Keratinocyte (primary cell): ENCODE results near the gene MYH10. TPM values are rescaled to one million over a fixed set of nuclear protein-coding genes. Genes with fewer than 3 reads are reported as not detected.

Experiments
- DNase-seq: peaks from one replicate; pipeline ENCODE4 v3.0.0-alpha.2; 2011; ENCODE audit warnings: low read depth, missing footprints, low spot score
- FAIRE-seq: peaks from 2 replicates; lab custom pipeline; 2011; peaks lifted over from hg19 to GRCh38; lab: Jason Lieb, UNC
- H2AFZ ChIP-seq: 2 replicates; pipeline ENCODE4 v1.6.0; 2012; ENCODE audit warnings: low read length, control low read depth, inconsistent platforms; ENCODE audit not compliant: control insufficient read depth
- H3K27ac ChIP-seq: 2 replicates; pipeline ENCODE4 v1.5.1; 2011; ENCODE audit warnings: low read length; ENCODE audit not compliant: control insufficient read depth, insufficient read depth
- H3K27me3 ChIP-seq: 3 replicates; pipeline ENCODE4 v1.6.0; 2011; ENCODE audit warnings: low read length; ENCODE audit not compliant: control insufficient read depth, insufficient read depth; ENCODE audit errors: extremely low read depth
- H3K36me3 ChIP-seq, 2 experiments: 2 replicates in 1 of 2; 3 replicates in 1 of 2; pipeline ENCODE4 v1.5.1; 2011; ENCODE audit warnings: low read length in 2 of 2, mild to moderate bottlenecking in 1 of 2; ENCODE audit not compliant: control insufficient read depth in 2 of 2, insufficient read depth in 2 of 2; ENCODE audit errors: extremely low read depth in 1 of 2
- H3K4me1 ChIP-seq: 3 replicates; pipeline ENCODE4 v1.5.1; 2011; ENCODE audit warnings: low read length; ENCODE audit not compliant: control insufficient read depth, insufficient read depth; ENCODE audit errors: extremely low read depth
- H3K4me2 ChIP-seq: 3 replicates; pipeline ENCODE4 v1.6.0; 2011; ENCODE audit warnings: low read depth, low read length; ENCODE audit not compliant: control insufficient read depth, insufficient read depth; ENCODE audit errors: extremely low read depth
- H3K4me3 ChIP-seq, 3 experiments: fragments of 200-600 bp in 1 of 3; sonication (generic) in 1 of 3; 2 replicates in 2 of 3; 3 replicates in 1 of 3; pipeline ENCODE4 v1.5.1; 2011 to 2016; ENCODE audit warnings: low read length in 3 of 3, mild to moderate bottlenecking in 3 of 3, control low read depth in 2 of 3, inconsistent platforms in 1 of 3, low read depth in 1 of 3, mixed read lengths in 1 of 3, mixed run types in 1 of 3, moderate library complexity in 1 of 3; ENCODE audit not compliant: control insufficient read depth in 2 of 3, insufficient read depth in 2 of 3; ENCODE audit errors: extremely low read depth in 1 of 3
- H3K79me2 ChIP-seq: 2 replicates; pipeline ENCODE4 v1.6.0; 2012; ENCODE audit warnings: low read length; ENCODE audit not compliant: control insufficient read depth, insufficient read depth
- H3K9ac ChIP-seq: 3 replicates; pipeline ENCODE4 v1.6.0; 2011; ENCODE audit warnings: low read length; ENCODE audit not compliant: control insufficient read depth, insufficient read depth; ENCODE audit errors: extremely low read depth
- H3K9me1 ChIP-seq: 3 replicates; pipeline ENCODE4 v1.6.0; 2011; ENCODE audit warnings: low read length; ENCODE audit not compliant: control insufficient read depth, insufficient read depth; ENCODE audit errors: extremely low read depth
- H3K9me3 ChIP-seq: 2 replicates; pipeline ENCODE4 v1.5.1; 2012; ENCODE audit warnings: low read depth, low read length; ENCODE audit not compliant: control insufficient read depth
- H4K20me1 ChIP-seq: 3 replicates; pipeline ENCODE4 v1.6.0; 2011; ENCODE audit warnings: low read length; ENCODE audit not compliant: control insufficient read depth, insufficient read depth; ENCODE audit errors: extremely low read depth
- EZH2 ChIP-seq: IDR thresholded peaks from one replicate; pipeline ENCODE4 v1.6.1; 2012; ENCODE audit warnings: inconsistent platforms, mild to moderate bottlenecking, low read length, moderate library complexity
- dilution Hi-C: fragments of 300-500 bp; cut with MboI; formaldehyde crosslinking; loops from one replicate; pipeline ENCODE4 v1.7.0; 2020; ENCODE audit warnings: low sequenced_read_pairs; ENCODE audit not compliant: extremely low pct_ligation_motif_present
- polyA plus RNA-seq, 5 experiments: library from polyadenylated mRNA; depleted of rRNA in 3 of 5; stranded (reverse) in 3 of 5; stranded (forward) in 1 of 5; unstranded in 1 of 5; fragments of >200 nt; gene quantifications; 1 replicate in 1 of 5; 2 replicates in 3 of 5; 3 replicates in 1 of 5; pipeline versions ENCODE4 v1.2.1 to v1.2.3, GENCODE V29; 2011 to 2012; ENCODE audit warnings: missing spikeins in 2 of 5, low read depth in 1 of 5, low replicate concordance in 1 of 5
- TF ChIP-seq, protein P1 (sequence below), 3 experiments: IDR thresholded peaks in 1 of 3; conservative IDR thresholded peaks in 1 of 3; optimal IDR thresholded peaks in 1 of 3; 2 replicates in 2 of 3; 3 replicates in 1 of 3; pipeline versions ENCODE3 to v1.5.1; 2011; ENCODE audit warnings: low read length in 3 of 3, mild to moderate bottlenecking in 3 of 3, moderate library complexity in 2 of 3, control low read depth in 1 of 3, inconsistent platforms in 1 of 3; ENCODE audit not compliant: insufficient read depth in 2 of 3; ENCODE audit errors: extremely low read depth in 1 of 3

The MYH10 gene
- polyA plus RNA-seq, 1 donor (not counting 4 experiments of a cell fraction or from before 2014, with no cell fraction given) = 21.2 TPM

DNA sequence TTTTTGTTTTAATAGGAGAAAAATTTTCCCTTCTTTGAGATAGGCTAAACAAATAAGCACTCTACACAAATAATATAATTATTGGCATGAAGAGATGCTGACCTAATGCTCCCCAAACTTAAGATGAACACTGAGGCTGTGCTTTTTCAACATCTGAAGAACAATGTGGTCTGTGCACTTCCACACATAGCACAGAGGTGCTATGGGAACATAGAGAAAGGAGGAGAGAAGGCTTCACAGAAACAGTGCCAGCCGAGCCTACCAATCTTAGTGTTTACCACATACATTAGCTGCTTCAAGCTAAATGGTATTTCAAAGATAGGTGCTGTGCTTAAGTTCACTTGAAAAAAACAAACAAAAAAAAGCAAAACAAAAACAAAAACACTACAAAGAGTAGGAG, 72.4 kb downstream of the MYH10 start:
- dilution Hi-C loops = no loop called here
- Histone ChIP-seq H2AFZ (no peak overlapping the region), H4K20me1 (no peaks in the 10 kb centered on the region), H3K4me3 (no peak overlapping the region), H3K4me1 (peaks cover 7% of the 10 kb centered on the region), H3K9ac (no peak overlapping the region), H3K4me2 (no peak overlapping the region), H3K36me3 (peaks cover 0 to 2% of the 10 kb centered on the region in 2 experiments), H3K9me1 (no peaks in the 10 kb centered on the region), H3K27me3 (no peaks in the 10 kb centered on the region), H3K9me3 (no peaks in the 10 kb centered on the region), H3K27ac (no peak overlapping the region), H3K79me2 (no peaks in the 10 kb centered on the region)
- FAIRE-seq = no peak
- TF ChIP-seq, protein P1, sequence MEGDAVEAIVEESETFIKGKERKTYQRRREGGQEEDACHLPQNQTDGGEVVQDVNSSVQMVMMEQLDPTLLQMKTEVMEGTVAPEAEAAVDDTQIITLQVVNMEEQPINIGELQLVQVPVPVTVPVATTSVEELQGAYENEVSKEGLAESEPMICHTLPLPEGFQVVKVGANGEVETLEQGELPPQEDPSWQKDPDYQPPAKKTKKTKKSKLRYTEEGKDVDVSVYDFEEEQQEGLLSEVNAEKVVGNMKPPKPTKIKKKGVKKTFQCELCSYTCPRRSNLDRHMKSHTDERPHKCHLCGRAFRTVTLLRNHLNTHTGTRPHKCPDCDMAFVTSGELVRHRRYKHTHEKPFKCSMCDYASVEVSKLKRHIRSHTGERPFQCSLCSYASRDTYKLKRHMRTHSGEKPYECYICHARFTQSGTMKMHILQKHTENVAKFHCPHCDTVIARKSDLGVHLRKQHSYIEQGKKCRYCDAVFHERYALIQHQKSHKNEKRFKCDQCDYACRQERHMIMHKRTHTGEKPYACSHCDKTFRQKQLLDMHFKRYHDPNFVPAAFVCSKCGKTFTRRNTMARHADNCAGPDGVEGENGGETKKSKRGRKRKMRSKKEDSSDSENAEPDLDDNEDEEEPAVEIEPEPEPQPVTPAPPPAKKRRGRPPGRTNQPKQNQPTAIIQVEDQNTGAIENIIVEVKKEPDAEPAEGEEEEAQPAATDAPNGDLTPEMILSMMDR (optimal IDR thresholded peaks at IDR 0.05 in 1 of 3, IDR thresholded peaks at IDR 0.05 in 1 of 3, conservative IDR thresholded peaks at IDR 0.05 in 1 of 3; ENCODE audit: extremely low read depth in 1 of 3, insufficient read depth in 2 of 3, low read length in 3 of 3) = no peak
- no peak for TF ChIP-seq EZH2
- DNase-seq = no peak

DNA sequence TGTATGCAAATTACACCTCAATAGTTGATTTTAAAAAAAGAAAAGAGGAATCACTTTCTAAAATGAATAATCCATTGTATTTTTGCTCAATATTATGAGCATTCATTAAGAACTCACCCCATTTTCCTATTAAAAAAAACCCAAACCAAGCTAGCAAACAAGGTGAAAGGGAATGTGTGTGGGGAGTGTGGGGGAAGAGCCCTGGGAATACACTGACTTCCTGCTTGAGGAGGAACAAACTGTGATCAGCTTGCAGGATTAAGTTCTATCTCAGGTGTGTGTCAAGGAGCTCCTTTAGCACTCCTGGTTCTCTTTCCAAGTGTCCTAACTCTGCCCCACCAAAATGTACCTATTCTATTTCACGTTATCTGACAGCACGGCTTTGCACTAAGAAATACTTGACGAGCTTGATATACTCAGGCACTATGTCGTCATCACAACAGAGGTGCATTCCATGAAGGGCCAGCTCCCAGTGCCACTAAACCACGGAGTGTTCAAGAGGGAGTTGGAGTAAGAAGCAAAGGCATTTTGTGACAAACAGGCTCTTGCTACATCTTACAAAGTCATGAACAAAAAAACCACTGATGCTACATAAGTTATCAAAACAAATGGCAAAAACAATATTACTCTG, 73.2 kb downstream of the MYH10 start:
- no peak overlapping the region for H3K27ac ChIP-seq
- H3K4me3 ChIP-seq = no peak overlapping the region
- H3K9me3 ChIP-seq = no peaks in the 10 kb centered on the region
- peaks cover 15% of the 10 kb centered on the region for H3K4me1 ChIP-seq
- H3K36me3 ChIP-seq = peaks cover 0 to 2% of the 10 kb centered on the region in 2 experiments
- no peaks in the 10 kb centered on the region for H3K9me1 ChIP-seq
- no peak overlapping the region for H2AFZ ChIP-seq
- H3K79me2 ChIP-seq = no peaks in the 10 kb centered on the region
- no peak overlapping the region for H3K9ac ChIP-seq
- FAIRE-seq = no peak
- DNase-seq = no peak
- no peaks in the 10 kb centered on the region for H4K20me1 ChIP-seq
- no peaks in the 10 kb centered on the region for H3K27me3 ChIP-seq
- TF ChIP-seq, protein P1 (optimal IDR thresholded peaks at IDR 0.05 in 1 of 3, IDR thresholded peaks at IDR 0.05 in 1 of 3, conservative IDR thresholded peaks at IDR 0.05 in 1 of 3; ENCODE audit: extremely low read depth in 1 of 3, insufficient read depth in 2 of 3, low read length in 3 of 3) = no peak
- no peak for TF ChIP-seq EZH2
- dilution Hi-C loops = no loop called here
- H3K4me2 ChIP-seq = no peak overlapping the region
